Activated CD4-positive, CD25-positive, alpha-beta regulatory T cell treated with anti-CD3 and anti-CD28 coated beads, Interleukin-2, amount 50 U/mL, for 72 hours (primary cell): ENCODE data around the gene RPL15.
A peak's percentile ranks its signal among the peaks of the same experiment; 100 is the strongest.
"Not testable (repeated sequence)": the region's sequence is repeated elsewhere in the genome, so short reads cannot be mapped to it uniquely, and the experiment has no call there.

Experiments
- DNase-seq: peaks from one replicate; pipeline ENCODE4 v3.0.0; 2021

Gene RPL15

DNA sequence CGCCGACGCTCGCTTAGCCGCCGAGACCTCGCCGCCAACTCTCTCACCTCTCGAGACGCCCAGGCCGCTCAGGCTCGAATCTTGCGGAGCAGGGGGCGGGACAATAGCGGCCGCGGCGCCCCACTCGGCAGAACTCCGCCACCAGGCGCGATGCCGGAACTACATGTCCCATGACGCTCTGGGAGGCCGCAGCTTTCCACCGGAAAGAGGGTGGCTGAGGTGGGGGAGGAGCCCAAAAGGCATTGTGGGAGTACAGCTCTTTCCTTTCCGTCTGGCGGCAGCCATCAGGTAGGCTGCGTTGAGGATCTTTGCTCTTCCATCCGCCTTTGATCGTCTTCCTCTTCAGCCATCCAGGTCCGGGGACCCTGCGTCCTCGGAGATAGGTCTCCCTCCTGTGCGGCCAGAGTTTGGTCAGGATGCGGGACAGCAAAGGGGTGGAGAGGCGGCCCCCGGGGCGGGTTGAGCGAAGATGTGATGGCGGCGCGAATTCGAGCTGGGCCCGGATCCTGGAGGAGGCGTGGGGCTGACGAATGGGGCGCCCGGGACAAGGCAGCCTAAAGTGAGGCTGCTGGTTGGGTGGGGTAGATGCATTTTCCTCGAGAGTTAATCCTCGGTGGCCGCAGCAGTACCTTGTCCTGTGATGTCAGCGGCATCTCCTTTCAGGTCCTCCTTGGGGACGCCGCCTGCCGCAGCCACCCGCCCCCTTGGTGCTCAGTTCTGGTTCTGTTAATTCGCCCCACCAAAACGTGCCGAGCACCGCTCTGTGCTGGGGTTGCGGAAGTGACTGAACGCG is at the start of gene RPL15, which contains the start of gene NKIRAS1:
TSS of gene RPL15 (plus strand) at position 247 of the 793 bp plus-strand sequence. CDS start 728 bp downstream, outside the sequence.
TSS of gene NKIRAS1 (minus strand) at position 105 of the 793 bp plus-strand sequence. CDS start 6,086 bp downstream, outside the sequence.
- peak; percentile 94 for DNase-seq

DNA sequence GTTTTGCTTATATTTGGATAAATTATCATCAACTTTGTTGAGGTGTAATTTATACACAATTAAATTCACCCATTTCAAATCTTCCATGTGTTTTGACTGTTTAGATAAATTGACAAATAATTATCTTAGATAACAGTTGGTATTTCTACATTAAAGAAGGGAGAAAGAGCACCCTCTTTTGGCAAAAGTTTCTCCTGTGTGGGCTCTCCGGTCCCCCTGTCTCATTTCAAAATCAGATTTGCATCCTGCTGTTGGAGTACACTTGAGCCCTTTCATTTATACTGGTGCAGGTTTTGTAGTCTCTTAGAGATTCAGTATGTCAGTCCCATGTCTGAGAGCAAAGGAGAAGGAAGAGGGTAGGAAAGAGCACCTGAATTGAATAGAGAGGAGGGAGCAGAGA is 49.5 kb upstream of the RPL15 start:
- DNase-seq, result no peak

DNA sequence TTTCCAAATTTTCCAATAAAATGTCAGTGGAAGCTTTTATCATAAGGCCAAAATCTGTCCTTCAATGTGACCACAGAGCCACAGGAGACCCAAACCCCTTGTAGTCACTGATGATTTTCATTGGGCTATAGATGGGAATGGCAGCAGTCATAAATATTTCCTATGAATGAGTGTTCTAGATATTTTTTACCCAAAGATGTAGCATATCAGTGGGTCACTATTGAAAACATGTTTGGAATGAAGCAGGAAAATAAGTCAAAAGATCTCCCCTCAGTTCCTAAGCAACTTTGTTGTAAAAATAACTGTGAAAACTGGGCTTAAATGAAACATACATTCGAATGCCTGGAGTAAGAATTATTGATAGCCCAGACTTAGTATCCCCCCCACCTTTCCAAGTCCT is 49.1 kb upstream of the RPL15 start:
- no peak for DNase-seq

DNA sequence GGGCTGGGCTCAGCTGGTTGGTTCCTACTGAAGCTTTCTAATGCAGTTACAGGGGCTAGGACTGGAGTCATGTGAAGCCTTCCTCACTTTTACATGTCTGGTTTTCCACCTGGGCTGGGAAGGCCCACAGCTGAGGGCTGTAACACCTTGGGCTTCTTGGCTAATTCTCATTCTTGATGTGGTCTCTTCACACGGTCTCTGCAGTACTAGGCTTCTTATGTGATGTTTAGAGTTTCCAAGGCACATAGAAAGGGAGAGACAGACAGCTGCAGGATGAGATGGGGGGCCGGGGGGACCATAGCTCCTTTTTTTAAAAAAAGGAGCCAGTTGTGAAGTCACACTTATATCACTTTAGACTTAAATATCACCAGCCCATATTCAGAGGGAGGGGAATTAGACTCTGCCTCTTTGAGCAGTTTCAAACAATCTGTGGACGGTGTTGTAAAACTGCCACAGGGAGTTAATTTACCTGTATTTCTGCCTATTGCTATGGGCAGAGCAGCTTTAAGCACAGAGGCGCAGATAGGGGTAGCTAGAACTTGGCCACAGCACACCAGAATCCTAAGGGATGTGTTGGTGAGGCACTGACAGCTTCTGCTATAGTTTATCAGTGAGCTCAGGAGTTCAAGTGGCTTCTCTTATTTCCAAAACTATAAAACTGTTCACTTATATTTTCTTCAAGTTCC is 46.8 kb upstream of the RPL15 start:
- DNase-seq, result no peak

DNA sequence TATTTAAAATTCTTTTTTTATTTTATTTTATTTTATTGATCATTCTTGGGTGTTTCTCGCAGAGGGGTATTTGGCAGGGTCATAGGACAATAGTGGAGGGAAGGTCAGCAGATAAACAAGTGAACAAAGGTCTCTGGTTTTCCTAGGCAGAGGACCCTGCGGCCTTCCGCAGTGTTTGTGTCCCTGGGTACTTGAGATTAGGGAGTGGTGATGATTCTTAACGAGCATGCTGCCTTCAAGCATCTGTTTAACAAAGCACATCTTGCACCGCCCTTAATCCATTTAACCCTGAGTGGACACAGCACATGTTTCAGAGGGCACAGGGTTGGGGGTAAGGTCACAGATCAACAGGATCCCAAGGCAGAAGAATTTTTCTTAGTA is 46.3 kb upstream of the RPL15 start:
- not testable (repeated sequence) for DNase-seq

DNA sequence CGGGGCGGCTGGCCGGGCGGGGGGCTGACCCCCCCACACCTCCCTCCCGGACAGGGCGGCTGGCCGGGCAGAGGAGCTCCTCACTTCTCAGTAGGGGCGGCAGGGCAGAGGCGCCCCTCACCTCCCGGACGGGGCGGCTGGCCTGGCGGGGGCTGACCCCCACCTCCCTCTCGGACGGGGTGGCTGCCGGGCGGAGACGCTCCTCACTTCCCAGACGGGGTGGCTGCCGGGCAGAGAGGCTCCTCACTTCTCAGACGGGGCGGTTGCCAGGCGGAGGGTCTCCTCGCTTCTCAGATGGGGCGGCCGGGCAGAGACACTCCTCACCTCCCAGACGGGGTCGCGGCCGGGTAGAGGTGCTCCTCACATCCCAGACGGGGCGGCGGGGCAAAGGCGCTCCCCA is 45.6 kb upstream of the RPL15 start:
- not testable (repeated sequence) for DNase-seq

DNA sequence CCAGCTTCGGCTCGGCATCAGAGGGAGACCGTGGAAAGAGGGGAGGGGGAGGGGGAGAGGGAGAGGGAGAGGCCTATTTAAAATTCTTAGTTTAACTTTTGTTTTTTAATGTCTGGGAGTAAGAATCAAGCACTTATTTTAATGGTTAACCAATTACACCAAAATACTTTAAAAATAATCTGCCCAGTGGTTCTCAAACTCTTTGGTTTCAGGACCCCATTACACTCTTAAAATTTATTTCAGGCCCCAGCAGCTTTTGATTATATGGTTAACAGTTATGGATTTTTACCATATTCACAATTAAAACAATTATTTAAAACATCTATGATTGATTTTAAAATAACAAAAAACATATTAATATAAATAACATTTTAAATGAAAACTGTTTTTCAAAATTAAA is 44.6 kb upstream of the RPL15 start:
- no peak for DNase-seq

DNA sequence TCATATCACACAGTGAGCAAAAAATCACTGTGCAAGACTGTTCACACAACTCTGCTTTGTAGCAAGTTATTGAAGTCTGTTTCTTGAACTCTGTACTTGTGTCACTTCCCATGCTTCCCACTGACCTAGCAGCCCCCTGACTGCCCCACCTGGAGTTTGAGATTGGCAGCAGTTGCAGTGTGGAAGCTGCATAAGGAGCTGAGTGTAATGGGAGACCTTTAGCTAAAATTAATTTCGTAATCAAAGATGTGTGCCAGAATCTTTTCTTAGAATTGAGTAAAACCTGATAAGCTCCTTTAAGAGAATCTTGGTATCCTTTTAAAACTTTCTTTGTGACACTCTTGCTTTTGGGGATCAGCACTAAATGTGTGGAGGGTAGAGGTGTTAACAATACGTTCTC is 43.0 kb upstream of the RPL15 start:
- DNase-seq, result no peak

DNA sequence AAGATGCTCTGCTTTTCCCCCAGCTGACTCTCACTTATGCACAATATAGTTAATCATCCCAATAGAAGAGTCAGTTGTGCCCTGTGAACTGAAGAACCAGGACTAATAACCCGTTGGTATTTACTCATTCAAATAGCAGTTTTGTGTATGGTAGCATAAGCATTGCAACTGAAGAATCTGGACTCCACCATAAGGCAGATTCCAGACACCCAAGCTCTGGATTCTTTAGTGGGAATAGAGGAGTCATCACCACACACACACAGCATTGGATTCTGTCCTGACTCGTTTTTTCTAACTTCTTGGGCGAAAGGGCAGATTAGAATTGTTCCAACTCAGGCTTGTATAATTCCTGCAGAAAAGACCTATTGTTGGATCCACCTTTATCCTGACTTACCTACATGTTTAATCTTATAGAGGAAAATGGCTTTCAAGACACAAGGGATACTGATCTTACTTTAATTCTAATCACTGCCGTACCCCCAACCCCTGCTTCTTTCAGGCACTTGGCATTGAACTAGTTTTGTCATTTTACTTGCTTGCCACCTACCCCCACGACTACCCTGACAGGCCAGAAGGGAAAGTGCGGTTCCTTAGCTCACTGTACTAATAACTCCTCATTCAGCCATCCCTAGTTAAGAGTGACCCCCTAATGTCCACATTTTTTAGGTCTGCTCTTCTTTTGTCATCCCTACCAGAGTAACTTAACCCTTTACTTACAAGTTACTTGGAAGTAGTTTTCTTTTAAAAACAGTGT is 42.4 kb upstream of the RPL15 start:
- DNase-seq, result no peak

DNA sequence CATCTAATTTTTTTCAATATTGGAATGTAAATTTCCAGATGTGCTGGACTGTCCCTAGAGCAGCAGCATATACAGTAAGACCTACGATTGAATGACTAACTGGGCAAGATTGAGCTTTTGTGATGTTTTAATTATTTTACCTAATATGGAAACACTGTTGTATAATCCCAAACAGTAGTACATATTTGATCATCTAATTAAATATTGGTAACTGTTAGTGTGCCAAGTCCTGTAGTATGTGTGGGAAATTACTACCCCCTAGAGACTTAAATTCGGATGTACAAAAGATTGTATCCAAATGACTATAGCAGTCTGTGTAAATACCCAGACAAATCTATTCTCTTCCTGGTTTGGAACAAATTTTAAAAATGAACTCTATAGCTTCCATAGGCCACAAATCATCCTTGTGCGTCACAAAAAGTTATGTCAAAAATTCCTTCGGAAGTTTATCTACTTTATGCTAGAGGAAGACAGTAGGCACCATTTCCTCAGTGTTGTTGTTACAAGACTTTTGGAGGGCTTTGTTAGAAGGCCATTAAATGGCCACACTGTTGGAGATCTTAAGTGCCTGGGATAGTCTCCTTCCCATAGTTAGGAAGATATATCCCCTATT is 41.7 kb upstream of the RPL15 start:
- no peak for DNase-seq

DNA sequence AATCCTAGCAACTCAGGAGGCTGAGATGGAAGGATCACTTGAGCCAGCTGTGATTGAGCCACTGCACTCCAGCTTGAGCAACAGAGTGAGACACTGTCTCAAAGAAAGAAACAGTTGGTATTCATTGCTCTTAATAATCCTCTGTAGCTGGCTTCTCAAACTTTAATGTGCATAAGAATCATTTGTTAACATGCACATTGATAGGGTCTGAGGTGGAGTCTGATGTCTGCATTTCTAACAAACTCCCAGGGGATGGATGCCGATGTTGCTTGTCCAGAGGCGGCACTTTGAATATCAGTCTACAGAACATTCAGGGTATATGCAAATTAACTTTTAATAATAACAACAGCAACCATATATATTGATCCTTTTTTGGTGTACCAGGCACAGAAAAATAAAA is 40.0 kb upstream of the RPL15 start:
- no peak for DNase-seq

DNA sequence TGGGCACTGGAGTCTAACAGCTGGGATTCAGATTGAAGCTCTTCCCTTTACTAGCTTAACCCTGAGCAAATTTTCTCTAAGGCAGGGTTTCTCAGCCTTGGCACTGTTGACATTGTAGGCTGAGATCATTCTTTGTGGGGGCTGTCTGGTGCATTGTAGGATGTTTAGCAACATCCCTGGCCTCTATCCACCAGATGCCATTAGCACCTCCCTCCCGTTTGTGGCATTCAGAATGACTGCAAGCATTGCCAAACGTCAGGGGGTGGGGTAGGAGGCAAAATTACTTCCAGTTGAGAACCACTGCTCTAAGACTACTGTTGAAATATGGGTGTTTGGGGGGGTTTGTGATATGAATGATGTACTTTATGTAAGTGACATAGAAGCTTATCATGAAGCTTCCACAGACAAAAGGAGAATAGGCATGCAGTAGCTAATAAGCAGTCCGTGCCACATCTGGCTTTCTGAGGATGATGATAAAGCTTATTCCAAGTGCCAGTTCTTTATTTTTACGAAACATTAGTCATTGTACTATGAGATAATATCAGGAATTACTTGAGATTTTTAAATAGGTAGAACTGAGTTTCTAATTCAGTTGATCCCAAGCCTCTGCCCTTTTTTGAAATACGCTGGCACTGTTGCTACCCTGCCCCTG is 39.5 kb upstream of the RPL15 start:
- no peak for DNase-seq

DNA sequence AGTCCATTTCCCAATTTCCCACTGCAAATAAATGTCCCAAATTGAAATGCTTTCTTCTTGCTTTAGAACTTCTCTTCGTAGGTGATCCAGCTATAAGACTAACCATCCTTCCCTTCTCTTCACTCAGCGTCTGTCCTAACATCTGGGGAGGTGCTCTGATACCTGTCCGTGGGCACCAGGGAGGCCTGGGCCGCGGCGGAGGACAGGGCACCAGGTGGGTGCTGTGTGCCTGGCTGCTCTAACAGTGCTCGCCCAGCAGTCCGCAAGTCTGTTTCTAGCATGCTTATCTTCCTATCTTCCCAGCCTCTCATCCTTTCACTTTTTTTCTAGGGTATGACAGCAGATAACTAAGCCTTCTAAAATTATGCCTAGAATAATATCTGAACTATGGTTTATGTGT is 37.4 kb upstream of the RPL15 start:
- no peak for DNase-seq

DNA sequence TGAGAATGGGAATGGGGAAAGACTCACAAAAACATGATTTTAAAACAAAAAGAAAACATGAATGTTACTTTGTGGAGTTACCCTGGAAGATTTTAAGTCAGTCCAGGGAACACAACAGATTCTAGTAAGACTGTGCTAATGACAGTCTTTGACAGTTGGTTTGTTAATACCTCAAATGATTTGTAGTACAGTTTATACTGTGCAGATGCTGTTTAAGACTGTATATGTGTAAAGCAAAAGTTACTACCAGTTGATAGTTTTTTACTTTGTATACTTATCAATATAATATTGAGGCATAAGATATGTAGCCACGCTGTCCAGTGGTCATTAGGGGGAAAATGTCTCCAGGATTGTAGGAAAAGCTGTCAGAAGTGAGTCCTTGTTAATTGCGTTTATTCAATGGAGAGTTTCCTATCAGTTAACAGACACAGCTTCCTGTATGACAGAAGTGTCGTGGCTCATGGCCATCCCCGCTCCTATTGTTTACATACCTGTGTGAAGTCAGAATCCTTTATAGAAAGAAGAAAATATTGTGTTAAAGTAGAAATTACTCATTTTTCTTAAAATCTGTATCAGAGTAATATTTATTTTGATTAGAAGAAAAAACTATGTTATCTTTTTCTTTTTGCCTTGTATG is 36.1 kb upstream of the RPL15 start:
- no peak for DNase-seq

DNA sequence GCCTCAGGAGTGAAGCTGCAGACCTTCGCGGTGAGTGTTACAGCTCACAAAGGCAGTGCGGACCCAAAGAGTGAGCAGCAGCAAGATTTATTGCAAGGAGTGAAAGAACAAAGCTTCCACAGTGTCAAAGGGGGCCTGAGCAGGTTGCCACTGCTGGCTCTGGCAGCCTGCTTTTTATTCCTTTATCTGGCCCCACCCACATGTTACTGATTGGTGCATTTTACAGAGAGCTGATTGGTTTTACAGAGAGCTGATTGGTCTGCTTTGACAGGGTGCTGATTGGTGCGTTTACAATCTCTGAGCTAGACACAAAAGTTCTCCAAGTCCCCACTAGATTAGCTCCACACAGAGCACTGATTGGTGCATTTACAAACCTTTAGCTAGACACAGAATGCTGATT is 34.9 kb upstream of the RPL15 start:
- not testable (repeated sequence) for DNase-seq

DNA sequence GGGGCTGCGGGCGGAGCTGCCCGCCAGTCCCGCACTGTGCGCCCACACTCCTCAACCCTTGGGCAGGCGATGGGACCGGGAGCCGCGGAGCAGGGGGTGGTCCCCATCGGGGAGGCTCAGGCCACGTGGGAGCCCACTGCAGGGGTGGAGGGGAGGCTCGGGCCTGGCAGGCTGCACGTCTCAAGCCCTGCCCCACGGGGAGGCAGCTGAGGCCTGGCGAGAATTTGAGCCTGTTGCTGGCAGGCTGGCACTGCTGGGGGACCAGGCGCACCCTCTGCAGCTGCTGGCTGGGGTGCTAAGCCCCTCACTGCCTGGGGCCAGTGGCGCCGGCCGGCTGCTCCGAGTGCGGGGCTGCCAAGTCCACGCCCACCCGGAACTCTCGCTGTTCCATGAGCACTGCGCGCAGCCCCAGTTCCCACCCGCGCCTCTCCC is 34.4 kb upstream of the RPL15 start:
- no peak for DNase-seq

DNA sequence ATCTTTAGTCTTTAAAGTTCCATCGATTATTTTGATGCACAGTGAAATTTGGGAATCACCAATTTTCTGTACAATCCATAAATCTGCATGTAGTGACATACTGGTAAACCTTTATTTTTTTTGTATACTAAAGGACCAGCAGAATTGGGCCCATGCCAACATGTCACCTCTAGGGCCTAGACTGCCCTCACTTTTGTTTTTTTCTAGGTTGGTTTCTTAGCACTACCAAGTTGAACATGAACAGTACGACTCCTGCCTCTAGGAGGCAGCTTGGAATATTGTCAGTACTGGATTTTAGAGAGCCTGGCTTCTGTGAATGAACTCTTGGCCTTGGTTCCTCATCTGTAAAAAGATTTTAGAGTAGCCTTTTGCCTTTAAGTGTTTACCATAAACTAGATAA is 32.5 kb upstream of the RPL15 start:
- no peak for DNase-seq

DNA sequence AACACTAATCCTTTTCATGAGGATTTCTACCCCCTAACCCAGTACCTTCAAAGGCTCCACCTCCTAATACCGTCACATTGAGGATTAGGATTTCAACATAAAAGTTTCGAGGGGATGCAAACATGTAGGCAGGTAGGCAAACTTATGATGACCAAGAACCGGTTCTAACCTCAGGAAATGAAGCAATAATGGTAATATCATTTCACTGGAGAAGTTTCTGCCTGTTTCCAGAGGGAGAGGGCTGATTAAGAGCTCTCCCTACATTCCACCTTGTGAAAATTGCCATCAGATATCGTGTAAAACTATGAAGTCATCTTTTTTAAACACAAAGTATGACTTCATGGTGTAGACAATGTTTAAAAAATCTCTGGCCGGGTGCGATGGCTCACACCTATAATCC is 31.7 kb upstream of the RPL15 start:
- DNase-seq, result no peak

DNA sequence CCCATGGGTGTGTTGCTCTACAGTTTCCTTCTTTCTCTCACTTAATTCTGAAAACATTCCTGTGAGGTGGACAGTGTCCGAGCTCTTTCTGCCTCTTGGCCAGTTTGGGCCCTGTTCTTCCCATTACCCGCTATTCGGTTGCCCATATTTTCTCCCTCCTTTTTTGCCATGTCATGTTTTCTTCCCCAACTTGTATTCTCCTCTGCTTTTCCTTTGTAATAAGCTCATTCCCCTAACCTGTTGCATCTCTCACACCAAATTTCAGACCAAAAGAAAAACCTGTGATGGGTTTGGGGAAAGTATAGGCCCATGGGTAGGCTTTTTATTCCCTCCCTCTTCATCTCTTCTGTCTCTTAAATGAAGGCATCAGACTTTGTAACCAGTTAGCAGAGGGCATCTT is 30.6 kb upstream of the RPL15 start:
- DNase-seq, result no peak

DNA sequence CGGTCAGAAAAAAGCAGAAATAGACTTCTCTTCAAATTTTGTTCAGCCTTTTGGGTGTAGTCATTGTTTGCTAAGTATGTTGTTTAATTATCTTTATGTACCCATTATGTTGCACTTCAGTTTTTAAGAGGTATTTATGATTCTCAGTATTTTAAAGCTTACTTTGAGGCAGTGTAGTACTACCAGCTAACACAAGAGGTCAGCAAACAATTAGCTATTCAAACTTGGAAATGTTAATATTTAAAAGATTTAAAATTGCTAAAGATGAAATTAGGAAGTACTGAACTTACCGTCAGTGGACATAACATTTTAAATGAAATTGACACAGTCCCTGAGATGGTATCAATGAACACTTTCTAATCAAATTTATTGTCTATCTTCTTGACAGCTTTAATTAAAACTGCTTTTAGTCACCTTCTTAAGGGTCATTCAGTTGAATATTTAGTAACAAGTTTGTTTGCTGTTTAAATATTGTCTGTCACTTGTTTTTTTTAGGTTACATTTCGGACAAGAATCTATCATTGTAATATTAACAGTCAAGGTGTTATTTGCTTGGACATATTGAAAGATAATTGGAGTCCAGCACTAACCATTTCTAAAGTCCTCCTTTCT is 28.2 kb upstream of the RPL15 start:
- no peak for DNase-seq

DNA sequence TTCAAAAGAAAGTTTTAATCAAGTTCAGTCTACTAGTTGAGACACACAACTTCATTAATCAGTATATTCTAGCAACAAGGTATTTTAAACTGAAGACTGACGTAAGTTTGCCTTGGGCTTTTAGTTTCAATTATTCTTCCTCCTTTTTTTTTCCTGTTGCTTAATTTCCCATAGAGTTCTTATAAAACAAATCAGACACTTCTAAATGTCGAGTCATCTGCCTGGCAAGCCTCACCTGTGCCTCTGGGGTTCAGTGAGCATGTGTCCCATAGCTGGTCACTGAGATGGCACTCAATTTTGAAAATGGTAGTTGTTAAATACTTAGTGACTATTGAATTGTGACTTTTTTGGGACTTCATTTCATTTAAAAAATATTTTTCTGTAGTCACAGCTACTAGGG is 27.5 kb upstream of the RPL15 start:
- DNase-seq, result no peak

DNA sequence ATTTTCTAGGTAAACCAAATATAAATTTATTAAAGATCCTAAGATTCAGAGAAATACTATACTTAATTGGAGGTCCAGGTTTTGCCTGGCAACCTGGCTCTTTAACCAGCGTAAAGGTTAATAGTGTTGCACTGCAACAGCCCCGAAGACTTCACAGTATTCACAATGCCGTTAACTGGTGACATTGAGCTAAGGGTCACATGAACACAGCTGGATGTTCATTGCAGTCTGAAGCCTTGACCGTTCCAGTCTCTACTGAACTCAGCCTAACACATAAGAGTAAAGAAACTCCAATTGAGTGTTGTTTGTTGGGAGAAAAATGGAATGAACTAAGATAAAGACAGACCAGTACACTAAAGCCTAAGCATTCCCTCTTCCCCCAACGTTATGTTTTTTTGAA is 27.0 kb upstream of the RPL15 start:
- no peak for DNase-seq
